GM18951 (cell line): ENCODE measurements around the gene MYDGF.

ENCODE experiments used
- POLR2A ChIP-seq: IDR thresholded peaks from 4 replicates; pipeline ENCODE4 v1.6.1; 2011; ENCODE audit warnings: mild to moderate bottlenecking; ENCODE audit not compliant: insufficient read length, insufficient read depth; ENCODE audit errors: extremely low read depth
- in situ Hi-C: fragments of 300-500 bp; cut with MboI; formaldehyde crosslinking; loops from one replicate; pipeline ENCODE4 v1.12.0; 2022; ENCODE audit warnings: low sequenced_read_pairs, mixed read lengths, inconsistent platforms; ENCODE audit not compliant: unreplicated experiment

Gene MYDGF

DNA sequence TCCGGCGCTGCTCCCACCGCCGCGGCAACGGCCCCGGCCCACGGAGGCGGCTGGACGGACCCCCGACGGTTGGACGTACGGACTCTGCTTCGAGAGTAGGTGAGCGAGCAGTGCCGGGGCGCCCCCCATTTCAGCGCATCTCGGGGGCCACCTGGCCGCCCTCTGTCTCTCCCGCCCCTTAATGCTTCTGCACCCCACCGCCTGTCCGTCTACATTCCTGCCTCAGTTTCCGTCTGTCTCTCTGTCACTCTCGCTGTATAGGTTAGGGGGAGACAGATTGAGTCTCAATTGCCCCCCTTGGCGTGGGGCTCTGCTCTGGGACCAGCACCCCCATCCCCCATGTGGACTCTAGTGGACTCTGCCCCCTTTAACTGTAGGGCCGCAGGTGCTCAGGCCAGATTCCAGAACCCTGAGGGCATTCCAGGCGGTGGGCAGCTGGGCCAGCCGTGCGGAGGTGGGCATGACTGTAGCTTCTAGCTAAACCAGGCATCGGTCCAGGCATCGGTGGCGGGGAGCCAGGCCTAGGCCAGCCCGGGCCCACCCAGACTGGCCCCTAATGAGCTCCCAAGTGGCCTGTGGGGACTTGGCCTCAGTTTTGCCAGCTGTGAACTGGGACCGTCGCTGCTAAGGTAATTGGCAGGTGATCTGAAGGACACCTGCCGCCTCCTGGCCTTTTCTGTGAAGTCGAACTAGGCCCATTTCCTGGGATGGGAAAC is 30.5 kb downstream of the MYDGF start:
- in situ Hi-C loops: no loop called here
- no peak for TF ChIP-seq POLR2A

DNA sequence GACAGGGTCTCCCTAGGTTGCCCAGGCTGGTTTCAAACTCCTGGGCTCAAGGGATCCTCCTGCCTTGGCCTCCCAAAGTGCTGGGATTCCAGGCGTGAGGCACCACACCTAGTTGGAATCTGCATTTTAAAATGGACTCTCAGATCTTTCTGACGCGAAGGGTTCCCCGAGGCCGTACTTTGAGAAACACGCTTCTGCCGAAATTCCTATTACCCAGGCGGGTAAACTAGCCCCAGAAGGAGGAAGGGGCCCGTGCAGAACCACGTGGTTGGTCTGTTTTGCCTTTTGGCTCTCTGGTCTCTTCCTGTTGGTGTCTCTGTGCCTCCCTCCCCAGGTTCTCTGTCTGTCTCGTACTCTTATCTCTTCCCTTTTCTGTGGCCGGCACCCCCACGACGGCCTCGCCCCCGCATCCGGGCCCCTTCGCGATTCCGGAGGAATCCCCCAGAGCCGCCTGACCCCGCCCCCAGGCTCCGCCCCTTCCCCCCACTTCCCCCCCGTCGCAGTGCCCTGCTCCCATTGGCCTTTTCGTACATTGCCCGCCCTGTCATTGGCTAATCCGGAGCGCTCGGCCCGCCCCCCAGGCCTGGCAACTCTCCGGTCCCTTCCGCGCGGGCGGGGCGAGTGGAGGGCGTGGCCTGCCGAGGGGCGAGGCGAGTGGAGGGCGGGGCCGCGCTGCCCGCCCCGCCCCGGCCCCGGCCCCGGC is 31.2 kb downstream of the MYDGF start, which contains the start of gene TNFAIP8L1:
Gene TNFAIP8L1, plus strand, starts transcription at position 689 of the 703 bp plus-strand sequence. CDS start 12,354 bp downstream, outside the sequence.
- in situ Hi-C loops: no loop called here
- TF ChIP-seq POLR2A: no peak

GRCh38 chr19:4638317-4638716 is 31.8 kb downstream of the MYDGF start:
- no peak for TF ChIP-seq POLR2A
- in situ Hi-C loops: no loop called here

- in situ Hi-C loops: no loop called here
- no peak for TF ChIP-seq POLR2A
Observed at GRCh38 chr19:4636761-4637160, 33.4 kb downstream of the MYDGF start.

- no peak for TF ChIP-seq POLR2A
- in situ Hi-C loops: no loop called here
Observed at GRCh38 chr19:4636151-4636717, 33.9 kb downstream of the MYDGF start.

GRCh38 chr19:4635754-4636116 is 34.4 kb downstream of the MYDGF start:
- in situ Hi-C loops: no loop called here
- TF ChIP-seq POLR2A: no peak

GRCh38 chr19:4633140-4633967 is 36.8 kb downstream of the MYDGF start:
- in situ Hi-C loops: no loop called here
- TF ChIP-seq POLR2A: no peak

GRCh38 chr19:4624733-4625362 is 45.3 kb downstream of the MYDGF start:
- TF ChIP-seq POLR2A: no peak
- in situ Hi-C loops: no loop called here

DNA sequence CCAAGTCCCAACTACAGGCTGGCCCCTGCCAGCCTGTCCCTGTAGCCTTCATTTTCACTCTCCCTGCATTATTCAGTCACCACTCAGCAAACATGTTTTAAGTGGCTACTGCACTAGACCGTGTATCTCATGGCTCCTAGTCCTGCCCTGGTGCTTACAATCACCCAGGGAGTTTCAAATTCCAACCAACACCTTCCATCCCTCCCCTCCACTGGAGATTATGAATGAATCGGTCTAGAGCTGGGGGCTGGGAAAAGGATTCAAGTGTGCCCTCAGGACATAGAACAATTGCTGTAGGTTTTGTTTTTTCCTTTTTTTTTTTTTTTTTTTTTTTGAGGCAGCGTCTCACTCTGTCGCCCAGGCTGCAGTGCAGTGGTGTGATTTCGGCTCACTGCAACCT is 45.8 kb downstream of the MYDGF start:
- in situ Hi-C loops: no loop called here
- no peak for TF ChIP-seq POLR2A

DNA sequence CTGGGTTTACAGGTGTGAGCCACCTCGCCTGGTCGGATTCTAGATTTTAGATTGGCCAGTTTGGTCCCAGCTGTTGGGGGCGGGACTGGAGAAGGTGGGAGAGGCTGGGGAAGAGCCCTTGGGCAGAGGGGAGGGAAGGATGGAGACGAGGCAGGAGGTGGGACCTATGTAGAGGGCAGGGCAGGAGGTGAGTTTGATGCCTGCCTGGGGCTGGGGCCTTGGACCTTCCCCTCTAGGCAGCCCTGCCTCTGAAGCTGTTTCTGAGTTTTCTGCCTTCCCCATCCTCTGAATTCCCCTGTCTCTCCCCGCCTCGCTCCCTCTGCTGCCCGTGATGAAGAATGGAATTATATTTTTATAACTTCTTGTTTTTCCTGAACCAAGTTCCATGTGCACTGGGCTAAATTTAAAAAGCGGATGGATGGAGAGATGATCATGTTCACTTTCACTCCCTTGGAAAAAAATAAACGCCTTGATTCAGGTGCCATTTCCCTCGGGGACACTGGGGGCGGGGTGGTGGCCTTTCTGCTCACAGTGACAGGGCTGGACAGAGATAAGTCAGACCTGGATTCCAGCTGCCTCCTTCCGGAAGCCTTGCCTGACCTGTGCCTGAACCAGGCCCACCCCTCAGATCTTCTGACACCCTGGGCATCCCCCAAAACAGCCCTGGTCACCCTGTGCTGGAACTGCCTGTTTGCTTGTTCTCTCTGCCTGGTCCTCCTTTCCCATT is 47.3 kb downstream of the MYDGF start:
- in situ Hi-C loops: no loop called here
- TF ChIP-seq POLR2A: no peak

GRCh38 chr19:4620675-4621074 is 49.5 kb downstream of the MYDGF start:
- in situ Hi-C loops: no loop called here
- TF ChIP-seq POLR2A: no peak

DNA sequence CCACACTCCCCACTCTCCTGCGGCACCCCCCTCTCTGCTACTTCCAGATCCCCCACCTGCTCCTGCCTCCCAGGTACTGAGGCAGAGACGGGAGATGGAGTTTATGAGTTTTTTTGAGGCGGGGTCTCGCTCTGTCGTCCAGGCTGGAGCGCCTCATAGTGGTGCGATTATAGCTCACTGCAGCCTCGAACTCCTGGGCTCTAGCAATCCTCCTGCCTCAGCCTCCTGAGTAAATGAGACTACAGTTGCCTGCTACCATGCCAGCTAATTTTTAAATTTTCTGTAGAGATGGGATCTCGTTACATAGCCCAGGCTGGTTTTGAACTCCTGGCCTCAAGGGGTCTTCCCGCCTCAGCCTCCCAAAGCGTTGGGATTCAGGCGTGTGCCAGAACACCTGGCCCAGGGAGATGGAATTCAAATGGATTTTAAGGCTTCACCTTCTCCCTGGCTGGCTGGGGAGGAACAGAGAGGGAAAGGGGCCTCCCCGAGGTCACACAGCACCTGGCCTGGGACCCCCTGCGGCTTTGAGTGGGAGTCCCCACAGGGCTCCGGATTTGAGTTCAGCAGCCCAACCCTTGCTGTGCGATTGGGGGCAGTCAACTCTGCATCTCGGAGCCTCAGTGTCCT is 50.4 kb downstream of the MYDGF start:
- no peak for TF ChIP-seq POLR2A
- in situ Hi-C loops: no loop called here
